HepG2 (cell line): ENCODE data around the gene CDYL. TPM values are rescaled to one million over a fixed set of nuclear protein-coding genes. Genes with fewer than 3 reads are reported as not detected.

Experiments used
- ARID2 ChIP-seq: sonication (generic); formaldehyde crosslinking; IDR thresholded peaks from 2 replicates; pipeline ENCODE4 v1.8.1; 2022; ENCODE audit warnings: mild to moderate bottlenecking, missing genetic modification reagents, borderline replicate concordance
- HNF1B ChIP-seq: sonication (generic); formaldehyde crosslinking; IDR thresholded peaks from 2 replicates; pipeline ENCODE4 v1.5.1; 2020; ENCODE audit warnings: mild to moderate bottlenecking, moderate library complexity, missing genetic modification reagents
- IRF2 ChIP-seq: IDR thresholded peaks from 2 replicates; pipeline ENCODE4 v1.6.1; 2018; ENCODE audit warnings: missing genetic modification reagents, missing compliant biosample characterization
- KLF9 ChIP-seq: IDR thresholded peaks from 2 replicates; pipeline ENCODE4 v1.6.1; 2016; ENCODE audit warnings: low read depth
- POGZ ChIP-seq: sonication (generic); formaldehyde crosslinking; IDR thresholded peaks from 2 replicates; pipeline ENCODE4 v1.4.0; 2020; ENCODE audit warnings: mild to moderate bottlenecking, missing genetic modification reagents
- SP5 ChIP-seq: IDR thresholded peaks from 2 replicates; pipeline ENCODE4 v1.6.1; 2016; ENCODE audit warnings: low read depth, borderline replicate concordance
- TARDBP ChIP-seq: sonication (generic); formaldehyde crosslinking; IDR thresholded peaks from 2 replicates; pipeline ENCODE4 v1.8.0; 2022; ENCODE audit warnings: mild to moderate bottlenecking, missing genetic modification reagents
- ZBTB3 ChIP-seq: sonication (generic); formaldehyde crosslinking; IDR thresholded peaks from 2 replicates; pipeline ENCODE4 v1.4.0; 2020; ENCODE audit warnings: low read depth, mild to moderate bottlenecking, moderate library complexity, missing genetic modification reagents, borderline replicate concordance
- ZMYM4 ChIP-seq: sonication (generic); formaldehyde crosslinking; IDR thresholded peaks from 2 replicates; pipeline ENCODE4 v1.8.1; 2023; ENCODE audit warnings: mild to moderate bottlenecking, missing genetic modification reagents
- ZNF557 ChIP-seq: sonication (generic); formaldehyde crosslinking; IDR thresholded peaks from 2 replicates; pipeline ENCODE4 v1.4.0; 2020; ENCODE audit warnings: missing genetic modification reagents
- ZNF605 ChIP-seq: sonication (generic); formaldehyde crosslinking; IDR thresholded peaks from 2 replicates; pipeline ENCODE4 v1.8.0; 2022; ENCODE audit warnings: mild to moderate bottlenecking, missing genetic modification reagents
- ZNF792 ChIP-seq: IDR thresholded peaks from 2 replicates; pipeline ENCODE4 v1.6.1; 2016
- polyA plus RNA-seq, 8 experiments: library from polyadenylated mRNA; depleted of rRNA in 3 of 8; stranded (reverse) in 7 of 8; unstranded in 1 of 8; fragments of >200 nt; fragmentation: Illumina TruSeq in 4 of 8; extraction: Trizol in 4 of 8; gene quantifications; 2 replicates each; pipeline versions ENCODE4 v1.2.1 to v1.2.3, GENCODE V29; 2011 to 2016; ENCODE audit warnings: low read depth in 4 of 8, missing spikeins in 1 of 8, mixed read lengths in 1 of 8; ENCODE audit not compliant: insufficient read depth in 1 of 8
- total RNA-seq, 5 experiments: library from RNA; depleted of rRNA; stranded (reverse); fragments of >200 nt; fragmentation: Illumina TruSeq; extraction: Trizol; gene quantifications; 2 replicates each; pipeline ENCODE4 v1.2.3, GENCODE V29; 2016; ENCODE audit warnings: low read depth in 1 of 5
- TF ChIP-seq, protein P1 (sequence below): sonication (generic); formaldehyde crosslinking; IDR thresholded peaks from 2 replicates; pipeline ENCODE4 v1.5.0; 2020; ENCODE audit warnings: mild to moderate bottlenecking, missing genetic modification reagents, moderate library complexity
- TF ChIP-seq, protein P2 (sequence below): sonication (generic); formaldehyde crosslinking; IDR thresholded peaks from 2 replicates; pipeline ENCODE4 v1.4.0; 2020; ENCODE audit warnings: mild to moderate bottlenecking, low read depth, missing genetic modification reagents
- TF ChIP-seq, protein P3 (sequence below): sonication (generic); formaldehyde crosslinking; IDR thresholded peaks from 2 replicates; pipeline ENCODE4 v1.5.1; 2020; ENCODE audit warnings: mild to moderate bottlenecking, missing genetic modification reagents
- TF ChIP-seq, protein P4 (sequence below): sonication (generic); formaldehyde crosslinking; IDR thresholded peaks from 2 replicates; pipeline ENCODE4 v1.4.0; 2020; ENCODE audit warnings: missing genetic modification reagents

Gene CDYL
- total and polyA plus RNA-seq, 2 of the 13 experiments (the other 11 are each of a cell fraction or from before 2014, with no cell fraction given) = 22.8 to 105 TPM

- TF ChIP-seq, protein P1, sequence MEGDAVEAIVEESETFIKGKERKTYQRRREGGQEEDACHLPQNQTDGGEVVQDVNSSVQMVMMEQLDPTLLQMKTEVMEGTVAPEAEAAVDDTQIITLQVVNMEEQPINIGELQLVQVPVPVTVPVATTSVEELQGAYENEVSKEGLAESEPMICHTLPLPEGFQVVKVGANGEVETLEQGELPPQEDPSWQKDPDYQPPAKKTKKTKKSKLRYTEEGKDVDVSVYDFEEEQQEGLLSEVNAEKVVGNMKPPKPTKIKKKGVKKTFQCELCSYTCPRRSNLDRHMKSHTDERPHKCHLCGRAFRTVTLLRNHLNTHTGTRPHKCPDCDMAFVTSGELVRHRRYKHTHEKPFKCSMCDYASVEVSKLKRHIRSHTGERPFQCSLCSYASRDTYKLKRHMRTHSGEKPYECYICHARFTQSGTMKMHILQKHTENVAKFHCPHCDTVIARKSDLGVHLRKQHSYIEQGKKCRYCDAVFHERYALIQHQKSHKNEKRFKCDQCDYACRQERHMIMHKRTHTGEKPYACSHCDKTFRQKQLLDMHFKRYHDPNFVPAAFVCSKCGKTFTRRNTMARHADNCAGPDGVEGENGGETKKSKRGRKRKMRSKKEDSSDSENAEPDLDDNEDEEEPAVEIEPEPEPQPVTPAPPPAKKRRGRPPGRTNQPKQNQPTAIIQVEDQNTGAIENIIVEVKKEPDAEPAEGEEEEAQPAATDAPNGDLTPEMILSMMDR (CRISPR knock-in tag) = peak; percentile 59
- TF ChIP-seq ZNF792 (CRISPR knock-in tag) = no peak
- TF ChIP-seq ZNF605 (CRISPR knock-in tag) = no peak
- TF ChIP-seq TARDBP (CRISPR knock-in tag) = no peak
- TF ChIP-seq HNF1B (CRISPR knock-in tag) = no peak
- TF ChIP-seq, protein P2, sequence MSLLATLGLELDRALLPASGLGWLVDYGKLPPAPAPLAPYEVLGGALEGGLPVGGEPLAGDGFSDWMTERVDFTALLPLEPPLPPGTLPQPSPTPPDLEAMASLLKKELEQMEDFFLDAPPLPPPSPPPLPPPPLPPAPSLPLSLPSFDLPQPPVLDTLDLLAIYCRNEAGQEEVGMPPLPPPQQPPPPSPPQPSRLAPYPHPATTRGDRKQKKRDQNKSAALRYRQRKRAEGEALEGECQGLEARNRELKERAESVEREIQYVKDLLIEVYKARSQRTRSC = no peak
- TF ChIP-seq IRF2 = no peak
- TF ChIP-seq ZNF557 (CRISPR knock-in tag) = 0 out of 2 replicates have a peak, but pooled peaks have one; percentile 16
- peak; percentile 76 for TF ChIP-seq POGZ (CRISPR knock-in tag)
- TF ChIP-seq, protein P3, sequence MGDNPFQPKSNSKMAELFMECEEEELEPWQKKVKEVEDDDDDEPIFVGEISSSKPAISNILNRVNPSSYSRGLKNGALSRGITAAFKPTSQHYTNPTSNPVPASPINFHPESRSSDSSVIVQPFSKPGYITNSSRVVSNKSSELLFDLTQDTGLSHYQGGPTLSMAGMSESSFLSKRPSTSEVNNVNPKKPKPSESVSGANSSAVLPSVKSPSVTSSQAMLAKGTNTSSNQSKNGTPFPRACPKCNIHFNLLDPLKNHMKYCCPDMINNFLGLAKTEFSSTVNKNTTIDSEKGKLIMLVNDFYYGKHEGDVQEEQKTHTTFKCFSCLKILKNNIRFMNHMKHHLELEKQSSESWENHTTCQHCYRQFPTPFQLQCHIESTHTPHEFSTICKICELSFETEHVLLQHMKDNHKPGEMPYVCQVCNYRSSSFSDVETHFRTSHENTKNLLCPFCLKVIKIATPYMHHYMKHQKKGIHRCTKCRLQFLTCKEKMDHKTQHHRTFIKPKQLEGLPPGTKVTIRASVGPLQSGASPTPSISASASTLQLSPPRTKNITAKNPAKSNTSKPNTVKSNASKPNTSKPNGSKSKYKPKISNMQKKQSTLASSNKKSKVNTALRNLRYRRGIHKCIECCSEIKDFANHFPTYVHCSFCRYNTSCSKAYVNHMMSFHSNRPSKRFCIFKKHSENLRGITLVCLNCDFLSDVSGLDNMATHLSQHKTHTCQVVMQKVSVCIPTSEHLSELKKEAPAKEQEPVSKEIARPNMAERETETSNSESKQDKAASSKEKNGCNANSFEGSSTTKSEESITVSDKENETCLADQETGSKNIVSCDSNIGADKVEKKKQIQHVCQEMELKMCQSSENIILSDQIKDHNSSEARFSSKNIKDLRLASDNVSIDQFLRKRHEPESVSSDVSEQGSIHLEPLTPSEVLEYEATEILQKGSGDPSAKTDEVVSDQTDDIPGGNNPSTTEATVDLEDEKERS (CRISPR knock-in tag) = no peak
- TF ChIP-seq ZMYM4 (CRISPR knock-in tag) = peak; percentile 91
- TF ChIP-seq ARID2 (CRISPR knock-in tag) = no peak
- TF ChIP-seq KLF9 (CRISPR knock-in tag) = no peak
- TF ChIP-seq ZBTB3 (CRISPR knock-in tag) = no peak
- TF ChIP-seq SP5 = no peak
- TF ChIP-seq, protein P4, sequence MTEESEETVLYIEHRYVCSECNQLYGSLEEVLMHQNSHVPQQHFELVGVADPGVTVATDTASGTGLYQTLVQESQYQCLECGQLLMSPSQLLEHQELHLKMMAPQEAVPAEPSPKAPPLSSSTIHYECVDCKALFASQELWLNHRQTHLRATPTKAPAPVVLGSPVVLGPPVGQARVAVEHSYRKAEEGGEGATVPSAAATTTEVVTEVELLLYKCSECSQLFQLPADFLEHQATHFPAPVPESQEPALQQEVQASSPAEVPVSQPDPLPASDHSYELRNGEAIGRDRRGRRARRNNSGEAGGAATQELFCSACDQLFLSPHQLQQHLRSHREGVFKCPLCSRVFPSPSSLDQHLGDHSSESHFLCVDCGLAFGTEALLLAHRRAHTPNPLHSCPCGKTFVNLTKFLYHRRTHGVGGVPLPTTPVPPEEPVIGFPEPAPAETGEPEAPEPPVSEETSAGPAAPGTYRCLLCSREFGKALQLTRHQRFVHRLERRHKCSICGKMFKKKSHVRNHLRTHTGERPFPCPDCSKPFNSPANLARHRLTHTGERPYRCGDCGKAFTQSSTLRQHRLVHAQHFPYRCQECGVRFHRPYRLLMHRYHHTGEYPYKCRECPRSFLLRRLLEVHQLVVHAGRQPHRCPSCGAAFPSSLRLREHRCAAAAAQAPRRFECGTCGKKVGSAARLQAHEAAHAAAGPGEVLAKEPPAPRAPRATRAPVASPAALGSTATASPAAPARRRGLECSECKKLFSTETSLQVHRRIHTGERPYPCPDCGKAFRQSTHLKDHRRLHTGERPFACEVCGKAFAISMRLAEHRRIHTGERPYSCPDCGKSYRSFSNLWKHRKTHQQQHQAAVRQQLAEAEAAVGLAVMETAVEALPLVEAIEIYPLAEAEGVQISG = peak; percentile 97
Measured at GRCh38 chr6:4844108-4844507, 67.9 kb downstream of the CDYL start (continued).
